Left lung (tissue), 10 donors: Measurements from ENCODE around the gene HHAT. TPM values are rescaled to one million over a fixed set of nuclear protein-coding genes. Genes with fewer than 3 reads are reported as not detected.
A peak's percentile ranks its signal among the peaks of the same experiment; 100 is the strongest.

Experiments used
- ATAC-seq: fragments of 200-7000 bp; cut with Tn5 transposase; one replicate; pipeline ENCODE4 v1.9.1; 2020; ENCODE audit warnings: moderate library complexity
- DNase-seq, 4 donors: peaks; one replicate each; pipeline ENCODE4 v3.0.0-alpha.2; 2013 to 2020
- H3K27ac ChIP-seq, 2 donors: fragments of 200-600 bp; sonication (generic) in 1 of 2; one replicate each; pipeline versions ENCODE4 v1.5.0 to v1.8.0; 2020 to 2021
- H3K27me3 ChIP-seq, 2 donors: fragments of 200-600 bp; sonication (generic) in 1 of 2; one replicate each; pipeline versions ENCODE4 v1.5.0 to v1.8.0; 2020 to 2021
- H3K36me3 ChIP-seq, 2 donors: fragments of 200-600 bp; sonication (generic) in 1 of 2; one replicate each; pipeline versions ENCODE4 v1.5.0 to v1.8.0; 2020 to 2021
- H3K4me1 ChIP-seq, 2 donors: fragments of 200-600 bp; one replicate each; pipeline ENCODE4 v1.8.0; 2021
- H3K4me3 ChIP-seq, 2 donors: fragments of 200-600 bp; sonication (generic) in 1 of 2; one replicate each; pipeline versions ENCODE4 v1.5.0 to v1.8.0; 2020 to 2021; ENCODE audit warnings: mild to moderate bottlenecking in 1 of 2
- H3K9me3 ChIP-seq, 2 donors: fragments of 200-600 bp; sonication (generic) in 1 of 2; one replicate each; pipeline versions ENCODE4 v1.5.0 to v1.8.0; 2020 to 2021
- intact Hi-C, 2 donors: fragments of 100-400 bp; cut with DNase I; formaldehyde crosslinking; loops; one replicate each; pipeline versions ENCODE4 v1.11.2 to v1.14.2; 2022
- polyA plus RNA-seq, 6 donors: library from polyadenylated mRNA; unstranded; fragments of 120-200 nt; gene quantifications; one replicate each; pipeline ENCODE4 v1.2.1, GENCODE V29; 2013; ENCODE audit not compliant: insufficient read length in 6 of 6
- total RNA-seq, 2 donors: library from RNA; stranded (reverse); fragmentation: NEBNext Ultra II Directional; extraction: Animal tissue kit (Norgen Biotek cat#: 25700); gene quantifications; one replicate each; pipeline ENCODE4 v1.2.1, GENCODE V29; 2021
- TF ChIP-seq, protein P1 (sequence below), 2 donors: fragments of 200-600 bp; sonication (generic) in 1 of 2; IDR thresholded peaks; one replicate each; pipeline versions ENCODE4 v1.5.0 to v1.8.0; 2021; ENCODE audit warnings: antibody characterized with exemption in 2 of 2
- donor health status: DM: no; HTN: yes; CAD: no.
- donor health status: DM: no; HTN: no; CAD: no.

The HHAT gene
- total and polyA plus RNA-seq, 8 donors: 3.4 to 12.3 (median 10.8) TPM

- DNase-seq (no peak), ATAC-seq (no peak)
- Histone ChIP-seq H3K36me3 (no peaks in the 10 kb centered on the region), H3K9me3 (no peaks in the 10 kb centered on the region), H3K27ac (no peak overlapping the region), H3K4me3 (no peak overlapping the region), H3K4me1 (peaks cover 0 to under 1% of the 10 kb centered on the region in 2 donors), H3K27me3 (no peaks in the 10 kb centered on the region)
- intact Hi-C loops: no loop called here
- TF ChIP-seq, protein P1, sequence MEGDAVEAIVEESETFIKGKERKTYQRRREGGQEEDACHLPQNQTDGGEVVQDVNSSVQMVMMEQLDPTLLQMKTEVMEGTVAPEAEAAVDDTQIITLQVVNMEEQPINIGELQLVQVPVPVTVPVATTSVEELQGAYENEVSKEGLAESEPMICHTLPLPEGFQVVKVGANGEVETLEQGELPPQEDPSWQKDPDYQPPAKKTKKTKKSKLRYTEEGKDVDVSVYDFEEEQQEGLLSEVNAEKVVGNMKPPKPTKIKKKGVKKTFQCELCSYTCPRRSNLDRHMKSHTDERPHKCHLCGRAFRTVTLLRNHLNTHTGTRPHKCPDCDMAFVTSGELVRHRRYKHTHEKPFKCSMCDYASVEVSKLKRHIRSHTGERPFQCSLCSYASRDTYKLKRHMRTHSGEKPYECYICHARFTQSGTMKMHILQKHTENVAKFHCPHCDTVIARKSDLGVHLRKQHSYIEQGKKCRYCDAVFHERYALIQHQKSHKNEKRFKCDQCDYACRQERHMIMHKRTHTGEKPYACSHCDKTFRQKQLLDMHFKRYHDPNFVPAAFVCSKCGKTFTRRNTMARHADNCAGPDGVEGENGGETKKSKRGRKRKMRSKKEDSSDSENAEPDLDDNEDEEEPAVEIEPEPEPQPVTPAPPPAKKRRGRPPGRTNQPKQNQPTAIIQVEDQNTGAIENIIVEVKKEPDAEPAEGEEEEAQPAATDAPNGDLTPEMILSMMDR (IDR thresholded peaks at IDR 0.05): no peak
Measured at GRCh38 chr1:210553711-210554110, 225.0 kb downstream of the HHAT start.

DNA sequence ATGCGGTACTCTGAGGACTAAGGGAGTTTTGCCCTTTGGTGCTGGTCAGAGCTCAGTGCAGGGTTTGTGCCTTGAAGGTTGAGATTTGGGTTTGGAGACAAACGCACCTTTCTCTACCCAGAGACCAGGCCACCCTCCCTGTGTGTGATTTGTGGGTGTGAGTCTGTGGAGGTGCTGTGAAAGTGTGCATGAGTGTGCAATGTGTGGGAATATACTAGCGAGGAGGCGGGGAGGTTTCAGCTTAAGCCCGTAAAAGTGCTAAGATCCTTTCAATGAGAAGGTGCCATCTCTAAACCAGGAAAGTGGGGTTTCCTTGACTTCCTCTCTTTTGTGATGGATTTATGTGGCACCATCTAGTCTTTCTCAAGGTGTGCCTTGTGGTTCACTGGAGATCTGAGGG, 225.7 kb downstream of the HHAT start:
- ATAC-seq: no peak
- TF ChIP-seq, protein P1 (IDR thresholded peaks at IDR 0.05): no peak

GRCh38 chr1:210556475-210556874, 227.8 kb downstream of the HHAT start:
- peaks cover 0 to 3% of the 10 kb centered on the region in 2 donors for H3K4me1 ChIP-seq
- no peaks in the 10 kb centered on the region for H3K9me3 ChIP-seq
- ATAC-seq (no peak), DNase-seq (no peak)
- H3K27me3 ChIP-seq: no peaks in the 10 kb centered on the region
- intact Hi-C loops: no loop called here
- no peak overlapping the region for H3K4me3 ChIP-seq
- TF ChIP-seq, protein P1 (IDR thresholded peaks at IDR 0.05): no peak
- no peak overlapping the region for H3K27ac ChIP-seq
- no peaks in the 10 kb centered on the region for H3K36me3 ChIP-seq

More for the DNA sequence above, 225.7 kb downstream of the HHAT start:
- no peak overlapping the region for H3K27ac ChIP-seq
- H3K4me3 ChIP-seq: no peak overlapping the region
- DNase-seq: no peak
- intact Hi-C loops: no loop called here
- H3K36me3 ChIP-seq: no peaks in the 10 kb centered on the region
- peaks cover 0 to 3% of the 10 kb centered on the region in 2 donors for H3K4me1 ChIP-seq
- no peaks in the 10 kb centered on the region for H3K27me3 ChIP-seq
- H3K9me3 ChIP-seq: no peaks in the 10 kb centered on the region

DNA sequence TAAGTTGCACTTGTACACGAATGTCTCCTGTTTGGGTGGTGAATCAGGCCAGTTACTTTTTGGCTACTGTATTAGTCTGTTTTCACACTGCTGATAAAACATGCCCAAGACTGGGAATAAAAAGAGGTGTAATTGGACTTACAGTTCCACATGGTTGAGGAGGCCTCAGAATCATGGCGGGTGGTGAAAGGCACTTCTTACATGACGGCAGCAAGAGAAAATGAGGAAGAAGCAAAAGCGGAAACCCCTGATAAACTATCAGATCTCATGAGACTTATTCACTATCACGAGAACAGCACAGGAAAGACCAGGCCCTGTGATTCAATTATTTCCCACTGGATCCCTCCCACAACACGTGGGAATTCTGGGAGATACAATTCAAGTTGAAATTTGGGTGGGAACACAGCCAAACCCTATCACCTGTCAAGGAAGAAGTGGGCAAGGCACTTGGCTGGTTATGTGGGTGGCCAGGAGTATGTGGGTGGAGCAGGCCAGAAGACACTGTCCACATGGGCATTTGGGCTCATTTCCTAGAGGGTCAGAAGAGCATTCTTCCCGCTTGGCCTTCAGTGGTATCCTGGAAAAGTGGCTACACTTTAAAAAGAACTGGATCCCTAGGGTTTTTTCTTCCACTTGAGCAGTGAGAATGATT, 228.8 kb downstream of the HHAT start:
- Histone ChIP-seq H3K4me3 (no peak overlapping the region), H3K4me1 (peaks cover 0 to 3% of the 10 kb centered on the region in 2 donors), H3K9me3 (no peaks in the 10 kb centered on the region), H3K27me3 (no peaks in the 10 kb centered on the region), H3K36me3 (no peaks in the 10 kb centered on the region), H3K27ac (no peak overlapping the region)
- ATAC-seq (no peak), DNase-seq (no peak)
- intact Hi-C loops: no loop called here
- TF ChIP-seq, protein P1 (IDR thresholded peaks at IDR 0.05): no peak

DNA sequence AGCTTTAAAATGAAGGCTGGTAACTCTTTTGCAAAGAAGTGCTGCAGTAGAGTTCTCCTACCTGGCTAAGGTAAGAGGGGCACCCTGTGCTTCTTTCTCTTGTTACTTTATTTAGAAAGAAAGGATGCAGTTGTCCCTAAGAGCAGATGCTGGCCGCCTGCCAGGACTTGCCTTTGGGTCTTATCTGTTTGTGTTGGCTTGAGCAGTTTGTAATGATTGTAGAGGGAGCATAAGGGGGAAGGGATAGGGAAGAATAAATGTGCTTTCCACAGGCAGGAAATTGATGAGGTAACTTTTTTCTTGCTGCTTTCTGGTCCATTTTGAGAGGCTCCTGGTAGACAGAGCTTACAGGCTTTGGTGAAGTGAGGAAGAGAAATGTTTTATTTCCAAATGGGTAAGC, 229.6 kb downstream of the HHAT start:
- ATAC-seq: peak; percentile 38
- no peaks in the 10 kb centered on the region for H3K9me3 ChIP-seq
- peaks cover 0 to 3% of the 10 kb centered on the region in 2 donors for H3K4me1 ChIP-seq
- no peak overlapping the region for H3K4me3 ChIP-seq
- H3K27ac ChIP-seq: no peak overlapping the region
- TF ChIP-seq, protein P1 (IDR thresholded peaks at IDR 0.05): no peak
- DNase-seq: peak in 2 of 4 donors; percentile 24 to 56
- intact Hi-C loops: no loop called here
- no peaks in the 10 kb centered on the region for H3K36me3 ChIP-seq
- no peaks in the 10 kb centered on the region for H3K27me3 ChIP-seq
